CD4-positive, alpha-beta T cell treated with Interferon gamma for 1 hour (primary cell): Measurements from ENCODE around the gene ANKRD23.

Source experiments
- DNase-seq: peaks from one replicate; pipeline ENCODE4 v3.0.0-alpha.2; 2020

Gene ANKRD23

GRCh38 chr2:96792772-96793749 lies 50.8 kb downstream of the ANKRD23 start:
- DNase-seq: no peak

DNA sequence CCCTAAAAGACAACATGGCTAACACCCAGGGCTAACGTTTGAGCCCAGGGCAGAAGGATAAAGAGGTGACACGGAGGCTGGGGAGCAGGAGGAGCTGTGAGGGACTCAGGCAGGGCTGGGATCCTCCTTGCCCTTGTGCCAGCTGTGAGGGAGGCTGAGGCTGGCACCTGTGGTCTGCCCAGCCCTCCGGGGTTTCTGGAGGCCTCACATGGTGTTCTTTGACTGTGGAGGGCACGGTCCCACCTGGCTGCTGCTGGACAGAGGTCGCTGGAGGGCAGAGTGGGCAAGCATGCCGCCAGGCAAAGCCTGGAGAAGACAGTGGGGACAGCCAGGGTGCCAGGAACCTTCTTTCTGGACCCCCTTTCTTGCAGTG lies 54.6 kb downstream of the ANKRD23 start:
- no peak for DNase-seq

GRCh38 chr2:96788442-96789244 lies 55.2 kb downstream of the ANKRD23 start:
- DNase-seq: no peak
